CD4-positive, alpha-beta T cell treated with Interferon alpha-2 for 1 hour (primary cell): ENCODE results near the gene SSBP3.
"Not testable (repeated sequence)": the region's sequence is repeated elsewhere in the genome, so short reads cannot be mapped to it uniquely, and the experiment has no call there.

Experiments
- DNase-seq, 2 donors: peaks; one replicate each; pipeline ENCODE4 v3.0.0-alpha.2; 2020 to 2022

SSBP3 gene

GRCh38 chr1:54212872-54213271 is 193.3 kb downstream of the SSBP3 start:
- no peak for DNase-seq

DNA sequence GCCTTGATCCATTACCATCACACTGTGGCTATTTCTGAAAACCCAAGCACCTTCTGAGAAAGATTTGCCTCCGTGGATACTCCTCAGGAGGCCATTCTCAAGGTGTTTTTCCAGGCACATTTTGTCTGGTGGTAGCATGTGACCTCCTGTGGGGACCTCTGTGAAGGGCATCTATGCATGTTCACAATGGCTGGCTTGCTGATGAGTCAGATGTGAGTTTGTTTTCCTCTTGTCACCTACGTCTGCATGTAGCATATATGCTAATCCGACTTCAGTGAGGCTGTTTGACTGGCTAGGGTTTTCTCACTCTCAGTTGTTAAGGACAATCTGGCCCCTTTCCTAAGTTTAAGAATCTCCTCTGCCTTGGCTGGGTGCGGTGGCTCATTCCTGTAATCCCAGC is 198.3 kb downstream of the SSBP3 start:
- not testable (repeated sequence) for DNase-seq

DNA sequence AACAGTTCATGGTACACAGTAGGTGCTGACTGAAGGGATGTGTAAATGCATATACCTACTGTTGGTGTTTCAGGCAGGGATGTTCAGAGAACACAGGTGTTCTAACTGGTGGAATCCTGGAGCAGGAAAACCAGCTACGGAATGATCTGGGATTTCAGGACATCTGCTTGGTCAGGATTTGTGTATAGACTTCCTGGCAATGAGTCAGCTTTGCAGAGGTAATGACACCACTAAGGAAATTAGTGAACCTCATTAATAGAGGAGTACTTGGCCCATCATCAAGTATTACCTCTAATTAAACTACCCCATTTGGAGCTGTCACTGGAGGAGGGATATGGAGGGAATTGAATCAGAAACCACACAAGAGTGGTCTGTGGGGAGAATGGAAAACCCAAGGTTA is 198.9 kb downstream of the SSBP3 start:
- DNase-seq: no peak

- no peak for DNase-seq
Measured at GRCh38 chr1:54204199-54204598, 202.0 kb downstream of the SSBP3 start.

DNA sequence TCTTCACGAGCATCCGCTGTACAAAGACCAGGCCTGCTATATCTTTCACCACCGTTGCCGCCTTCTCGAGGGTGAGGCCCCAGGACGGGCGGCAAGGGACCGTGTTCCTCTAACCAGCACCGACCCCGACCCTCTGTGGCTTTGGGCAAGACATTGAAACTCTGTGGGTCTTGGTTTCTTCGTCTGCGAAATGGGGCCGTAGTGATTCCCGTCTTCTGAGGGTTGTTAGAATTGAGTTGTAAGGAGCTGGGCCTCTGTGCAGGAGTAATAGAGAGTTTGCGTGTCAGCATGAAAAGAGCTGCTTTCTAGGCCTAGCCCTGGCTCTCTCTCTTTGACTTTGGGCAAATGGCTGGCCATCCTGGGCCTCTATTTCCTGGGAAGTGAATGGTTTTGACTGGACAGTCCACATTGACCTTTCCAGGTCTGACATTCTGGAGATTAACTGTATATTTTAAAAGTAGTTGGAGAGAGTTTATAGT is 205.6 kb downstream of the SSBP3 start:
- no peak for DNase-seq

DNA sequence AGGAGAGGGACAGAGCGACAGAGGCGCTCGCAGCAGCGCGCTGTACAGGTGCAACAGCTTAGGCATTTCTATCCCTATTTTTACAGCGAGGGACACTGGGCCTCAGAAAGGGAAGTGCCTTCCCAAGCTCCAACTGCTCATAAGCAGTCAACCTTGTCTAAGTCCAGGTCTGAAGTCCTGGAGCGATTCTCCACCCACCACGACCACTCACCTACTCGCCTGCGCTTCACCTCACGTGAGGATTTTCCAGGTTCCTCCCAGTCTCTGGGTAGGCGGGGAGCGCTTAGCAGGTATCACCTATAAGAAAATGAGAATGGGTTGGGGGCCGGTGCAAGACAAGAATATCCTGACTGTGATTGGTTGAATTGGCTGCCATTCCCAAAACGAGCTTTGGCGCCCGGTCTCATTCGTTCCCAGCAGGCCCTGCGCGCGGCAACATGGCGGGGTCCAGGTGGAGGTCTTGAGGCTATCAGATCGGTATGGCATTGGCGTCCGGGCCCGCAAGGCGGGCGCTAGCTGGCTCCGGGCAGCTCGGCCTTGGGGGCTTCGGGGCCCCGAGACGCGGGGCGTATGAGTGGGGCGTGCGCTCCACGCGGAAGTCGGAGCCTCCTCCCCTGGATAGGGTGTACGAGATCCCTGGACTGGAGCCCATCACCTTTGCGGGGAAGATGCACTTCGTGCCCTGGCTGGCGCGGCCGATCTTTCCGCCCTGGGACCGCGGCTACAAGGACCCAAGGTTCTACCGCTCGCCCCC is 206.3 kb downstream of the SSBP3 start, which contains the start of the genes CYB5RL and MRPL37:
Gene CYB5RL (minus strand): TSS at position 266 of the 754 bp plus-strand sequence. CDS start 4,414 bp downstream, outside the sequence.
Gene MRPL37 (plus strand): TSS at position 403 of the 754 bp plus-strand sequence. CDS start 77 bp downstream, at position 480.
- DNase-seq: peak; percentile 88 to 95

DNA sequence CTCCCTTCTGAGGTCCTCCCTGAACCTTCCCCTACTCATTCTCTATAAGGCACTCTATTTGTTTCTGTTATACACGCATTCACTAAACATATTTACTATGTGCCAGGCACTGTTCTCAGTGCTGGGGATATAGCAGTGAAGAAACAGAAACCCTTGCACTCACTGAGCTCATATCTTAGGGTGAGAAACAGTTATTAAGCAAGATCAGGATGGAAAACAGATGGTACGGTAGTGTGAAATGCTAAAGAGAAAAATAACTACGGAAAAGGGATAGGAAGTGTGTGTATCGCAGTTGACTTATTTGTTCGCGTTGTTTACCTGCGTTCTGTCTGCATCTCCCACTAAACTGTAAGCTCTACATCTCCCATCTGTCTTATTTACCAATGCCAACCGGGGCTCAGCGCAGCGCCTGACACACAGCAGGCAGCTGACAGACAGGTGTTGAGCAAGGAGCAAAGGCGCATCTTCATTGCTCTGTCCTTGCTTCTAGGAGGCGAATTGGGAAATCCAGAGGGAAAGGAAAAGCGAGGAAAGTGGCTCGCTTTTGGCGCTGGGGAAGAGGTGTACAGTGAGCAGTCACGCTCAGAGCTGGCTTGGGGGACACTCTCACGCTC is 206.9 kb downstream of the SSBP3 start:
- no peak for DNase-seq

- DNase-seq: no peak
Measured at GRCh38 chr1:54193453-54193852, 212.7 kb downstream of the SSBP3 start.

DNA sequence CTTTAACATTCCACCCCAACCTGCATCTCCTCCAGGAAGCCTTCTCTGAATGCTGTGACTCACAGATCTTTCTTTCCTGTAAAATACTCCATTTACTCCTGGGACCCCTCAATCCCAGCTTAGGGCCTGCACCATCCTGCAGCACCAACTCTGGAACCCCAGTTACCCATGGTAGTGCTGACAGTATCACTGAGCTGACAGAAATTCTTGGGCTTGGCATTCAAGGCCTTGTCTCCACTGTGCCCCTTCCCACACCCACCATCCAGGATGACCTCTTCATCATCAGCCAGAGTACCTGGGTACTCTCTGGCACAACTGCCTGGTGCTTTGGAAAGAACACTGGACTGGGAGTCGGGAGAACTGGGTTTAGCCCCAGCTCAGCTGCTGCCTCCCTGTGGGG is 214.7 kb downstream of the SSBP3 start:
- no peak for DNase-seq

GRCh38 chr1:54190526-54190925 is 215.7 kb downstream of the SSBP3 start:
- no peak for DNase-seq

- no peak for DNase-seq
Measured at GRCh38 chr1:54188291-54188690, 217.9 kb downstream of the SSBP3 start.

DNA sequence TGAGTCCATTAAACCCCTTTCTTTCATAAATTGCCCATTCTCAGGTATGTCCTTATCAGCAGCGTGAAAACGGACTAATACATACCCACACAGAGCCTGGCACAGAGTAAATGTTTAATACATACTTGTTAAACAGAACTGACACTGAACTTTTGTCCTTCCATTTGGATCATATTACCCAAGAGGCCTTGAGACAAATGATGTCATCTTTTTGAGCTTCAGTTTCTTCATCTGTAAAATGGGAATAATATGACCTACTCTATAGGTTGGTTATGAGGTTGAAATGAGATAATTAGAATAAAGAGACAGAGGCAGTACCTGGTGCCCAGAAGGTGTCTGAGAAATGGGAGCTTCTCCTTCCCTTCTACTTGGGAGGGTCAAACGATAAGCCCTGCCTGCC is 220.1 kb downstream of the SSBP3 start:
- DNase-seq: no peak

GRCh38 chr1:54180701-54181360 is 225.4 kb downstream of the SSBP3 start:
- DNase-seq: no peak

- no peak for DNase-seq
Measured at GRCh38 chr1:54178296-54179070, 227.7 kb downstream of the SSBP3 start.

GRCh38 chr1:54177726-54178125 is 228.5 kb downstream of the SSBP3 start:
- DNase-seq: no peak

DNA sequence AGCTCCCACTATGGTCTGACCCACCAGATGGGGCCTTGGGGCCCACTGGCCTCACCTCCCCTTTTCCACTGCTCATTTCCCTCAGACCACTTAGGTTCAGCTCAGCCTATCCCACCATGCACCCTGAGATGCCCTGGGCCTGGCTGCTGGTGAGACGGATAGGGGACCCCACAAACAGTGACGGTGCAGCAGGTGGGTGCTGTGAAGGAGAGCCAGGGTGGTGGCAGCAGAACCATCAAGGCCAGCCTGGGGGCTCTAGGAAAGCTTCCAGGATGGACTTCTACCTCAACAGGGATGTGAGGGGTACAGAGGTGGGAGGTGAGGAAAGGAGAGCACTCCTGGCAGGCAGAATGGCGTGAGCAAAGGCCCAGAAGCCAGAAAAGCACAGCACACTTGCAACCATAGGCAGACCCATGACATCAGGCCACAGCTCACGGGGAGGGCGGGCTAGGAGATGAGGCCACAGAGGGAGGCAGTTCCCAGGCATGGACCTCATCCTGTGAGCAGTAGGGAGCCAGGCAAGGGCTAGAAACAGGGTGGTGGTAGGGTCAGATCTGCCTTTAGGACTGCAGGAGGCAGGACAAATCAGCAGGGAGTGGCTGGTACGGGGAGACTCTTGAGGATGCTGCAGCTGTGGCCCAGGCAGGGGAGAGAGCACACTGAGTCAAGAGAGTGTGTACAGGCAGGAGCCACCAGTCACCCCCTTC is 229.4 kb downstream of the SSBP3 start:
- DNase-seq: no peak
